Right atrium auricular region (tissue), 2 donors: ENCODE results near the gene RNF224. TPM values are rescaled to one million over a fixed set of nuclear protein-coding genes. Genes with fewer than 3 reads are reported as not detected.

ENCODE experiments used
- DNase-seq: peaks from one replicate; pipeline ENCODE4 v3.0.0-alpha.2; 2019; ENCODE audit warnings: low spot score
- H3K27ac ChIP-seq, 2 donors: fragments of 200-600 bp; sonication (generic); 1 replicate in 1 of 2; 2 replicates in 1 of 2; pipeline ENCODE4 v1.5.1; 2016 to 2019
- H3K27me3 ChIP-seq, 2 donors: fragments of 200-600 bp; sonication (generic); one replicate each; pipeline versions ENCODE4 v1.5.1 to v1.6.0; 2017 to 2019
- H3K36me3 ChIP-seq: fragments of 200-600 bp; sonication (generic); one replicate; pipeline ENCODE4 v1.5.1; 2016
- H3K4me1 ChIP-seq, 2 donors: fragments of 200-600 bp; sonication (generic); one replicate each; pipeline versions ENCODE4 v1.5.1 to v1.6.0; 2017 to 2019
- H3K4me3 ChIP-seq, 2 donors: fragments of 200-600 bp; sonication (generic); 1 replicate in 1 of 2; 2 replicates in 1 of 2; pipeline ENCODE4 v1.5.1; 2017 to 2019; ENCODE audit warnings: mild to moderate bottlenecking in 1 of 2, moderate library complexity in 1 of 2
- H3K9me3 ChIP-seq, 2 donors: fragments of 200-600 bp; sonication (generic); one replicate each; pipeline ENCODE4 v1.5.1; 2019
- total RNA-seq, 2 donors: library from RNA; depleted of rRNA; stranded (reverse); fragments of >200 nt; gene quantifications; one replicate each; pipeline ENCODE4 v1.1.0, GENCODE V29; 2016
- TF ChIP-seq, protein P1 (sequence below), 2 donors: fragments of 200-600 bp; sonication (generic); IDR thresholded peaks; one replicate each; pipeline ENCODE4 v1.5.1; 2019; ENCODE audit warnings: antibody characterized with exemption in 2 of 2

The RNF224 gene
- total RNA-seq, 2 donors from 2014 or later: not detected

- Histone ChIP-seq H3K4me3 (no peak overlapping the region), H3K27ac (no peak overlapping the region), H3K4me1 (peaks cover 0 to 29% of the 10 kb centered on the region in 2 donors), H3K9me3 (no peaks in the 10 kb centered on the region), H3K27me3 (no peaks in the 10 kb centered on the region), H3K36me3 (peaks cover 39% of the 10 kb centered on the region)
- TF ChIP-seq, protein P1, sequence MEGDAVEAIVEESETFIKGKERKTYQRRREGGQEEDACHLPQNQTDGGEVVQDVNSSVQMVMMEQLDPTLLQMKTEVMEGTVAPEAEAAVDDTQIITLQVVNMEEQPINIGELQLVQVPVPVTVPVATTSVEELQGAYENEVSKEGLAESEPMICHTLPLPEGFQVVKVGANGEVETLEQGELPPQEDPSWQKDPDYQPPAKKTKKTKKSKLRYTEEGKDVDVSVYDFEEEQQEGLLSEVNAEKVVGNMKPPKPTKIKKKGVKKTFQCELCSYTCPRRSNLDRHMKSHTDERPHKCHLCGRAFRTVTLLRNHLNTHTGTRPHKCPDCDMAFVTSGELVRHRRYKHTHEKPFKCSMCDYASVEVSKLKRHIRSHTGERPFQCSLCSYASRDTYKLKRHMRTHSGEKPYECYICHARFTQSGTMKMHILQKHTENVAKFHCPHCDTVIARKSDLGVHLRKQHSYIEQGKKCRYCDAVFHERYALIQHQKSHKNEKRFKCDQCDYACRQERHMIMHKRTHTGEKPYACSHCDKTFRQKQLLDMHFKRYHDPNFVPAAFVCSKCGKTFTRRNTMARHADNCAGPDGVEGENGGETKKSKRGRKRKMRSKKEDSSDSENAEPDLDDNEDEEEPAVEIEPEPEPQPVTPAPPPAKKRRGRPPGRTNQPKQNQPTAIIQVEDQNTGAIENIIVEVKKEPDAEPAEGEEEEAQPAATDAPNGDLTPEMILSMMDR (IDR thresholded peaks at IDR 0.05): no peak
- DNase-seq: no peak
Measured at GRCh38 chr9:137266162-137266527, 38.8 kb downstream of the RNF224 start.

DNA sequence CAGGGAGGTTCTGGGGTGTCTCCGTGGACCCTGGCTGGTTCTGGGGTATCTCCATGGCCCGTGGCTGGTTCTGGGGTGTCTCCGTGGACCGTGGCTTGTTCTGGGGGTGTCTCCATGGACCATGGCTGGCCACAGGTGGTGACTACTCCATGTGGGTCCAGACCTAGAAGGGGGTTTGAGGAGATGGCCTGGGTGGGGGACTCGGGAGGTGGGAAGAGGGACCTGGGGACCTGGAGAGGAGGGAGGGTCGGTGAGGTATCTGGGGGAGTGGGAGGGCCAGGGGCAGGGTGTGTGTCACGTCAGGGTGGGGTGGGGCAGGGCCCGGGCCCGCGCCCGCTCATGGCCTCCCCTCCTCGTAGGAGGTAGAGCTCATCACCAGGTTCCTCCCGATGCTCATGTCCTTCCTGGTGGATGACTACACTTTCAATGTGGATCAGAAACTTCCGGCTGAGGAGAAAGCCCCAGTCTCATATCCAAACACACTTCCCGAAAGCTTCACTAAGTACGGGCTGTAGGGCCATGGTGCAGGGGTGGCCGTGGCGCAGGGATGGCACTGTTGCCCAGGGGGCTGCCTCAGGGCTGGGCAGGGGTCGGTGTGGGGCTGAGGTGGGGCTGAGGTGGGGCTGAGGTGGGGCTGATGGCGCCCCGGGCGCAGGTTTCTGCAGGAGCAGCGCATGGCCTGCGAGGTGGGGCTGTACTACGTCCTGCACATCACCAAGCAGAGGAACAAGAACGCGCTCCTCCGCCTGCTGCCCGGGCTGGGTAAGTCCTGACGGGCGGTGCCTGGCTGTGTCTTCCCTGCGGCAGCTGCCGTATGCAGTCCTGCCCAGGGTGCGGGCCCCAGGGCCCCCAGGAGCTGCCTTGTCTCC is 39.5 kb downstream of the RNF224 start:
- no peaks in the 10 kb centered on the region for H3K27me3 ChIP-seq
- DNase-seq: no peak
- peaks cover 0 to 36% of the 10 kb centered on the region in 2 donors for H3K4me1 ChIP-seq
- no peak overlapping the region for H3K27ac ChIP-seq
- H3K36me3 ChIP-seq: peaks cover 43% of the 10 kb centered on the region
- H3K4me3 ChIP-seq: no peak overlapping the region
- TF ChIP-seq, protein P1 (IDR thresholded peaks at IDR 0.05): no peak
- H3K9me3 ChIP-seq: no peaks in the 10 kb centered on the region

DNA sequence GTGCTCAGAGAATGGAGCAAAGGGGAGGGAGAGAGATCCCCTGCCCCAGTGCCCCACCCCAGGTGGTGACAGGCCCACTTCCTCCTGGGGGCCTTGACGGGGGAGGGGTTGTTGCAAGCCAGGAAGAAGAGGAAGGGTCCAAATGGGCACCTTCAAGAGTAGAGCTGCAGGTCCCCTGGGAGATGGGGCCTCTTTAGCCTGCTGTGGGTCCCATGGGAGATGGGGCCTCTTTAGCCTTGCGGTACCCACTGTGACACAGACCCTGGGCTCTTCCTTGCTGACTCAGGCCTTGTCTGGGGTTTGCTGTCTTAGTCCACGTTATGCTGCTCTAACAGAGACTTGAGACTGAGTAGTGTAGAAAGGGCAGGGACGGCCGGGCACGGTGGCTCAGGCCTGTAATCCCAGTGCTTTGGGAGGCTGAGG is 40.6 kb downstream of the RNF224 start:
- H3K27me3 ChIP-seq: no peaks in the 10 kb centered on the region
- H3K4me1 ChIP-seq: peaks cover 0 to 45% of the 10 kb centered on the region in 2 donors
- no peak overlapping the region for H3K4me3 ChIP-seq
- TF ChIP-seq, protein P1 (IDR thresholded peaks at IDR 0.05): no peak
- no peaks in the 10 kb centered on the region for H3K9me3 ChIP-seq
- H3K27ac ChIP-seq: peak overlapping the region; percentile 78 to 83
- peaks cover 53% of the 10 kb centered on the region for H3K36me3 ChIP-seq
- no peak for DNase-seq

DNA sequence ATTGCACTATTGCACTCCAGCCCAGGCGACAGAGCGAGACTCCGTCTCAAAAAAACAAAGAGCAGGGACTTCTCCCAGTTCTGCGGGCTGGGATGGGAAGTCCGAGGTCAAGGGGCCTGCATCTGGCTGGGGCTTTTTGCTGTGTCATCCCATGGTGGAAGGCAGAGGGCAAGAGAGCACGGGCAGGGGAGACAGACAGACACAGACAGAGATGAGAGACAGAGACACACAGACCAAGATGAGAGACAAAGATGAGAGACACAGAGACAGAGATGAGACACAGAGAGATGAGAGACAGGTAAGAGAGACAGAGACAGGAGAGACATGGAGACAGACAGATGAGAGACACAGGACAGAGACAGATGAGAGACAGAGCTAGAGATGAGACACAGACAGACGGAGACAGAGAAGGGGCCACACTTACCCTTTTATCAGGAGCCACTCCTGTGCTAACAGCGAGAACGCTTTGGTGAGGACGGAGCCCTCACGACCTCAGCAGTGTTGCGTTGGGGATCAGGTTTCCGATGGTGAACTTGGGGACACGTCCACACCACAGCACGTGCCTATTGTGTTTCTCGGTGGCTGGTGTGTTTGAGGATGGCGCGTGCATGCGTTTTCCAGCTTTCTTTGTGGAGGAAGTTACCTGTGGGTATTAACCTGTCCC is 41.4 kb downstream of the RNF224 start:
- DNase-seq: no peak
- H3K27ac ChIP-seq: peak overlapping the region; percentile 78 to 83
- TF ChIP-seq, protein P1 (IDR thresholded peaks at IDR 0.05): no peak
- peak overlapping the region; percentile 3 to 35 for H3K4me3 ChIP-seq
- no peaks in the 10 kb centered on the region for H3K27me3 ChIP-seq
- H3K4me1 ChIP-seq: peaks cover 0 to 45% of the 10 kb centered on the region in 2 donors
- peaks cover 54% of the 10 kb centered on the region for H3K36me3 ChIP-seq
- no peaks in the 10 kb centered on the region for H3K9me3 ChIP-seq

DNA sequence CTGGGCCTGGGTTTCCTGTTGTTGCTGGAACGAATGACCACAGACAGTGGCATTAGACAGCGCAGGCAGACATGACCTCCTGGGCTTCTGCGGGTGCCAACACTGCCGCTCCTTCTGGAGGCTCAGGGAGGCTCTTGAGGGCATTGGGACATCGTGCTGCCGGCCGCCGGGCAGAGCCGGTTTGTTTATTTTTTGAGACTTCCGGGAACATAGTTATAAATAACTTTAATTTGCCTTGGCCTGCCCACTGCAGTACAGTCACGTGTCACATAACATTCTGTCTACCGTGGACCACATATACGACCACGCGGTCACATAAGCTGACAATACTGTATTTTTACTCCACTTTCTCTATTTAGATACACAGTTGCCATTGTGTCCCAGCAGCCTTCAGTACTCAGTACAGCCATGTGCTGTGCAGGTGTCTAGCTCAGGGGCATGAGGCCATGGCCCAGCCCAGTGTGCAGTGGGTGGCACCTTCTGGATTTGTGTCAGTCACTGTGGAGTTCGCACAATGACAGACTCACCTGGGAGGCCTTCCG is 42.0 kb downstream of the RNF224 start:
- peaks cover 48% of the 10 kb centered on the region for H3K36me3 ChIP-seq
- DNase-seq: no peak

More for the DNA sequence above, 42.0 kb downstream of the RNF224 start:
- H3K4me1 ChIP-seq: peaks cover 0 to 52% of the 10 kb centered on the region in 2 donors
- no peaks in the 10 kb centered on the region for H3K9me3 ChIP-seq
- no peaks in the 10 kb centered on the region for H3K27me3 ChIP-seq
- TF ChIP-seq, protein P1 (IDR thresholded peaks at IDR 0.05): no peak
- H3K27ac ChIP-seq: peak overlapping the region; percentile 78 to 83
- H3K4me3 ChIP-seq: peak overlapping the region; percentile 3 to 35
